Stimulated activated CD4-positive, alpha-beta T cell treated with anti-CD3 and anti-CD28 coated beads, Interleukin-1b, Interleukin-23, amount 100 ng/mL, for 48 hours (primary cell): ENCODE measurements around the gene LRCH3.

Experiments used
- DNase-seq: peaks from one replicate; pipeline ENCODE4 v3.0.0-alpha.2; 2020

Gene LRCH3

DNA sequence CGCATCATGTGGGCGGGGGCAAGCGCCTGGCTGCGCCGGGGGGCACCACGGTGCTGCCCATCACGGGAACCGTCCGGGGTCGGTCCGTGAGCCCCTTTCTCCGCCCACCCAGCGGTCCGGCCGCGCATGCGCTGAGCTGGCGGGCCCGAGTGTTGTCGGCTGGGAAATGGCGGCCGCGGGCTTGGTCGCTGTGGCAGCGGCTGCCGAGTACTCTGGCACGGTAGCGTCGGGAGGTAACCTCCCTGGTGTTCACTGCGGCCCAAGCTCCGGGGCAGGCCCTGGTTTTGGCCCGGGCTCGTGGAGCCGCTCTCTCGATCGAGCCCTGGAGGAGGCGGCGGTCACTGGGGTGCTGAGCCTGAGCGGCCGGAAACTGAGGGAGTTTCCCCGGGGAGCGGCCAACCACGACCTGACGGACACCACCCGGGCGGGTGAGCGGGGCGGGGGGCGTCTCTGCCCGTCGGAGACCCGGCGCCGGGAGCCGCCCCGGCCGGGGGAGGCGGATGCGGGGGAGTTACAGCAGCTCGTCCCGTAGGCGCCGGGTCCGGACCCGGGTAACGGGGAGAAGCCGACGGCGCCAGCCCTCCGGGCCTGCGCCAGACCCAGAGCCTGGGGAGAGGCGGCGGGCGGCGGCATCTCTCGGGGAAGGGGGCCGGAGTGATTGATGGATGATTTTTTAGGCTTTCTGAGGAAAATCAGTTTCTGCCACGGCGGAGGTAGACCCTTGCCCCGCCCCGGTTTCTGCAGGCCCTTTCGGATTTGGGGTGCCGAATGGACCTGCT, at the start of gene LRCH3:
Gene LRCH3, plus strand, starts transcription at position 142 of the 779 bp plus-strand sequence. Its CDS starts 25 bp downstream, at position 167.
- peak; percentile 83 for DNase-seq

GRCh38 chr3:197742787-197743186, 48.3 kb upstream of the LRCH3 start:
- no peak for DNase-seq

DNA sequence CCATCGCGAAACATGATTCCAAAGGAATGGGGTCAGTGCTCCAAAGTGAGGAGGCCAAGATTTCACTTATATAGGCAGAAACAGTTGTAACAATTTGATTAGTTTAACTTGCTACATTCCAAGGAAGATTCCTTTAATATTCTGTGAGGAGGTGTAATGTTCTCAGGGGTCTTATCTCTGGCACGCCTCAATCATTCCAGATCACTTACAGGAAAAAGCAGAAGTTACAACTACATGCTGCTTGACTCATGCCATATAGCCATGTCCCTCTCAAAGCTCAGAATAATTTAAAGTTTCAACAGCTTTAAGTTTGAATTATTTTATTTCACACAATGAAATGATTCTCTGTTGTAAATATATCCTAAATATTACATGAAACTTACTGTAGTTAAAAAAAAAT, 44.8 kb upstream of the LRCH3 start:
- DNase-seq = no peak

DNA sequence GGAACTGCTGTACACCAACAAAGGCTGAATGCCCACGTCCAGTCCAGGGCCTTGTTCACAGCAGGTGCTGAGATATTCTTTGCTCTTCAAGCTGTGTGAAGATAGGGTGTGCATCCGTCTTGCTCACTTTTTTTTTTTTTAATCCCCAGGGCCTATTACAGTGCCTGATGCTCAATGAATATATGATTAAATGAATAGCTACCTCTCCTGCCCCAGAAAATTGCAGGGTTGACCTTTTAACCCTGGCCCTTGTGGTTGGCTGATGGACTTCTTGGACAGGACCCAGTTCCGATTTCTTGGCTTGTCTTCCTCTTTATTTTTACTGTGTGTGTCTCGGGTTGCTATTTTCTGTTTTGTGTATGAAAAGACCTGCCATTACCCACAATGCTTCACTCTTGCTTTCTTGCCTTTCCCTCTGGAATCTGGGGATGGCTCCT, 44.2 kb upstream of the LRCH3 start:
- no peak for DNase-seq

DNA sequence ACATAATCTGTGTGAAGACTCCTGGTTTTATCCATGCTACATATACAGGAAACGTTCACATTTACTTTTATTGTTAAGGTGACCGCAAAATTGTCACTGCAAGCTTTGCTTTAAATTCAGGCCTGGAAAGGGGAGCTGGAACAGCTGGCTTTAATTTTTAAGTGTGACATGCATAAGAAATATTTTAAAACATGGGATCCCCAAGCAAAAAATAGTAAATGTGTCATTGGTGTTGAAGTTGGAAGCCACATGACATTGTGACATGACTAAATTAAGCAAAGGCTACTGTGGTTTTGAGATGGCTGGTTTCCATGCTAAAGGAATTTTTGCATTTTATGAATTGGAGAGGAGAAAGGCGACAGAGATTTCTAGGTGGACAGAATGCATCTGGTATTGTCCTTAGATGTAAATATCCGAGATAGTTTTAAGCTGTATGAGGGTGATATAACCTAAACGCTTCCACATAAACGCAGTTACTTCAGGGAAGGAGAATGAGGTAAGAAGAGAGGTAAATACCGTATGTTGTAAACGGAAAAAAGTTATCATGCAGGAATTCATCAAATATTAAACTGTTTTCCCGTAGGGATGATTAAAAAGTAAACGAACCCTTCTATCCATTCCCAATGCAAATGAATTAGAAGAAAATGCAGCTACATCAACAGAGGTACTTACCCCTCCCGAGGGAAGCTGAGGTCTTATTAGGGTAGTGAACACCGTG, 42.3 kb upstream of the LRCH3 start:
- DNase-seq = no peak

GRCh38 chr3:197749315-197749600, 41.8 kb upstream of the LRCH3 start:
- peak; percentile 65 for DNase-seq

GRCh38 chr3:197749601-197750395, 41.3 kb upstream of the LRCH3 start, which contains the start of gene FYTTD1:
Gene FYTTD1 (plus strand): TSS chr3:197749883. CDS start chr3:197749972, 89 bp downstream.
- peak; percentile 82 for DNase-seq

DNA sequence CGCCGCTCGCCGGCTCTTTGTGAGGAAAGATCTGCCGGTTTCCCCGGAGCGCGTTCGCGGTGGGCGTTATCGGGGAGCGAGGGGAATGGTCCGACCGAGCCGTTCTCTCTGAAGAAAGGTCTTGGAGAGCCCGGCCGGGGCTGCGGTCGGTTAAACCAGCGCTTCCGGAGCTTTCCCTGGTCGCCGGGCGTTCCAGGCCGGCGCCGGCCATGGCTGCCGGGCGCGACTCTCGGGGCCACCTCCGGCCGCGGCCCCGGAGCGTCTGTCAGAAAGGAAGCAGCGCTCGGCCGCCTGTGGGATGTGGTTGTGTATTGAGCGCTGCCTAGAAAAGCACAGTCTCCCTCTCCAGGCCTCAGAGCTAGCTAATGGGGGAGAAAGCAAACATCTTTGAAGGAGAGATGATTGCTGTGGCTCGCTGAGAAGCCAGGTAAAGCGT, 40.6 kb upstream of the LRCH3 start:
- peak; percentile 43 for DNase-seq

GRCh38 chr3:197750858-197751737, 40.0 kb upstream of the LRCH3 start:
- DNase-seq = peak; percentile 58

GRCh38 chr3:197752107-197752506, 38.9 kb upstream of the LRCH3 start:
- peak; percentile 56 for DNase-seq

GRCh38 chr3:197753263-197753662, 37.8 kb upstream of the LRCH3 start:
- no peak for DNase-seq

DNA sequence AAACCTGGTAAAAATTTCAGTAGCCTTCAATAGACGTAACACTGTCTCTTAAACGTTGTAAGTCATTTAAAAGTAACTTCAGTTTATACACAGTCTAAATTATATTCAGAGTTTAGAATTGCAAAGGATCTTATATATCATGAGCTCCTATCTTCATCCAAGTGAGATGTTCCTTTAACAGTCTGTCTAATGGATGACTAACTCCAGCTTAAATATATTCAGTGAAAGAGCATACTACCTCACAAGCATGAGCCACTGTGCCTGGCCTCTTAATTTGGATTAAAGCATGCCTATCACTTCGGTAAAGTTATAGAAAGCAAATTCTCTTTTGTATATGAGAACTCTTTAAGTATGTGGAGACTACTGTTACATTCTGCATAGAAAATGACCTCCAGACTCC, 34.4 kb upstream of the LRCH3 start:
- DNase-seq = no peak

GRCh38 chr3:197758512-197758911, 32.5 kb upstream of the LRCH3 start:
- no peak for DNase-seq

- DNase-seq = no peak
Observed at GRCh38 chr3:197761784-197762183, 29.3 kb upstream of the LRCH3 start.

DNA sequence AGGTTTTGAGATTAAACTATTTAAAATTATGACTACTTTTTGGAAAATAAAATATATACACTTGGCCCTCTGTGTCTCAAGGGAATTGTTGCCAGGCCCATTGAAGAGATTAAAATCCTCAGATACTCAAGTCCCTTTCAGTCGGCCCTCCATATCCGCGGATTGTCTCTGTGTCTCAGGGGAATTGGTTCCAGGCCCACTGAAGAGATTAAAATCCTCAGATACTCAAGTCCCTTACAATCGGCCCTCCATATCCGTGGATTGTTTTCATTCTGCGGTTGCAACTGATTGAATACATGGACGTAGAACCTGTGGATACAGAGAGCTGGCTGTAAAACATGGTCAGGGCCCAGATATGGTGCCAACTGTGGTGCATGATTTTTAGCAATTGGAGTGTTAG, 15.7 kb upstream of the LRCH3 start:
- DNase-seq = no peak

GRCh38 chr3:197782230-197782629, 8.8 kb upstream of the LRCH3 start:
- no peak for DNase-seq

- DNase-seq = no peak
Observed at GRCh38 chr3:197784019-197784585, 7.0 kb upstream of the LRCH3 start.

DNA sequence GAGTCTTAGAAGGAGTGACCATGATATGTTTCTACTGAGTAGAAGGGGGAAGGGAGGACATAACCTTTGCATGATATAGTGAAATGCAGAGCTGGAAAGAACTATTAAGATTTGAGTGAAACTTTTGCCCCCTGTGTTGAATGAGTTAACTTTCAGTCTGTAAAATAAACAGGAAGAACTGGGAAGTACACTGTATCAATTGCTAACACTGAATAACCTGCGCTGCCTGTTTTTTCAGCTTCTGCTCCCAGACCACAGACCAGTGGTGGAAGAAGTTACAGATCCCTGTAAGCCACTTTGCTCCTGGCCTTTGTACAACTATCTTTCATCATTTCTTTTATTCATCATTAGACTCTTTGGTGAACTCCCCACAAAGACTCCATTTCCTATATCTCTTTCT, 3.6 kb upstream of the LRCH3 start:
- DNase-seq = no peak

DNA sequence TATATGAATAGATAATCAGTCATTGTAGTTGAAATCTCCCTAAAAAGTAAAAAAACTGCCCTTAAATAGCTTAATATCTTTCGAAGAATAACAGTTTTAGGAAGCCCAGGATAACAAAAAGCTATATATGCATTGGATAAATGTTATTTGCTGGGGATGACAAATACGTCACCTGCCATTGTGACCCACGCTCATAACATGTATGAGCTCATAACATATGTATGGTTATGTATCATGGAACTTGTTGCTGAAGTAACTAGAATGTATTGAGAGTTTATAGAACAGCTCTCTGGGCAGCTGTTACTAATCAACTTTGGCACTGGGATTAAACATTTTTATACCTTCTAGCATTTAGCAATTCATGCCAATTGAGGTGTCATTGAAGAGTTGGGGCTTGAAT, 1.7 kb upstream of the LRCH3 start:
- no peak for DNase-seq

DNA sequence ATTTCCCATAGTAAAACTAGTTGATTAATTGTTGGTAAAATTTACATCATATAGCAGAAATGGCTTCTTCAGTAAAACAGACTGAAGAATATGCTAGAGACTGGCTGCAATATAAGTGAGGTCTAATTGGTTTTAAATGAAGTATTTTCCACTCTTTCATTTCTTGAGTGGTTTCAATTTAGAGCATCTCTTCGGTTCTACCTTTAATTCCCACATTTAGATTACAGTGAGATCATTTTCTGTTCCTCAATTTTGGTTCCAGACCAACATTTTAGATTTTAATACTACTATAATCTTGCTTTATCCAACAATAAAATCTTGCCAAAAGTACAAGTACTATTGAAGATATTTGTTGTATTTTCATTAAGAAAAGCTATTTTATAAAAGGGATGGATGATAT, 1.0 kb upstream of the LRCH3 start:
- DNase-seq = no peak

DNA sequence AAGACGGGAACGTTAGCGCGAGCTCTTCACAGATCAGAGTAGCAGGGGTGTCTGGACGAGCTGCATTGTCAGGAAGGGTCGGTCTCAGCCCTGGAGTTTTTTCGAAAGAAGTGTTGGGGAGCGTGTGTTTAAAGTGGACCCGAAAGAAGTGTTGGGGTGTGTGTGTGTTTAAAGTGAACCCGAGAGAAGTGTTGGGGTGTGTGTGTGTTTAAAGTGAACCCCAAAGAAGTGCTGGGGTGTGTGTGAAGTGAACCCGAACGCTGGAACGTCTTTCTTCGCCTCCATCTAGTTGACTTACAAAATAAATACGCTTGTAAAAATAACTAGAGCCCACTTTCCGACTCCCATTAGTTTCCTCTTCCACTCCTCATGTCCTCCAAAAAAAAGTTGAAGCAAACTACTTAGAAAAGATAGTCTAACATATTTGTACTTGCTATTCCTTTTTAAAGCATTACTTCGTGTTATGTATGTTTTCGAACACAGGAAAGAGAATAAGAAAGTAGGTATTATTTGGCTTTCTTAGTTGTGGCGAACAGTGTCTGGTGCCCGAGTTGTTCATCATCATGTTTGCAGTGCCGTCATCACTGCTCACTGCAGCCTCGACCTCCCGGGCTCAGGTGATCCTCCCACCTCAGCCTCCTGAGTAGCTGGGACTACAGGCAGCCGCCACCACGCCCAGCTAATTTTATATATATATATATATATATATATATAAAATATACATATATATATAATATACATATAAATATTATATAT, 1.0 kb downstream of the LRCH3 start:
- peak; percentile 52 for DNase-seq
